GM10248 (cell line): ENCODE results near the gene VMP1.

Experiments used
- CTCF ChIA-PET: fragments of 300-600 bp; sonication (Branson Sonifier 250); formaldehyde crosslinking; extraction: SDS; loops from one replicate; lab custom pipeline; 2021; ENCODE audit warnings: antibody characterized with exemption; lab: Yijun Ruan, JAX
- POLR2A ChIA-PET: fragments of 350-650 bp; sonication (Branson Sonifier 250); formaldehyde crosslinking; extraction: SDS; loops from one replicate; lab custom pipeline; 2020; ENCODE audit warnings: antibody characterized with exemption; lab: Yijun Ruan, JAX
- DNase-seq: peaks from one replicate; pipeline ENCODE4 v3.0.0; 2012; ENCODE audit errors: extremely low spot score
- TF ChIP-seq, protein P1 (sequence below): IDR thresholded peaks from 2 replicates; pipeline ENCODE4 v1.5.1; 2012; ENCODE audit warnings: mild to moderate bottlenecking, low read depth; ENCODE audit errors: extremely low read depth, missing control alignments, control extremely low read depth

VMP1 gene

DNA sequence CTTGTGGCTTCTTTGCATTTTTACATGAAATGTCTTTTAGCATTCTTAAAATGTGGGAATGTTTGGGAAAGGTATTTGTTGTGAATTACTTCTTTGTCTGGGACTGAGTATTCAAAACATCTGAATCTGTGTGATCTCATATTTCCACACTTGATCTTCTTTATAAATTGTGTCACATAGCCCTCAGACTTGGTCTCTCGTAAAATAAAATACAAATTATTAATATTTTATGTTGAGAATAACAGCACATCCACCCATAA lies 103.4 kb downstream of the VMP1 start:
- DNase-seq = no peak
- ChIA-PET POLR2A (no interaction called here), CTCF (interaction anchor here (0.8 to 1.5 kb wide), 3 partner anchors 11 to 57 kb away, joined by 3 read pairs; no protein-coding TSS in a partner anchor)
- TF ChIP-seq, protein P1, sequence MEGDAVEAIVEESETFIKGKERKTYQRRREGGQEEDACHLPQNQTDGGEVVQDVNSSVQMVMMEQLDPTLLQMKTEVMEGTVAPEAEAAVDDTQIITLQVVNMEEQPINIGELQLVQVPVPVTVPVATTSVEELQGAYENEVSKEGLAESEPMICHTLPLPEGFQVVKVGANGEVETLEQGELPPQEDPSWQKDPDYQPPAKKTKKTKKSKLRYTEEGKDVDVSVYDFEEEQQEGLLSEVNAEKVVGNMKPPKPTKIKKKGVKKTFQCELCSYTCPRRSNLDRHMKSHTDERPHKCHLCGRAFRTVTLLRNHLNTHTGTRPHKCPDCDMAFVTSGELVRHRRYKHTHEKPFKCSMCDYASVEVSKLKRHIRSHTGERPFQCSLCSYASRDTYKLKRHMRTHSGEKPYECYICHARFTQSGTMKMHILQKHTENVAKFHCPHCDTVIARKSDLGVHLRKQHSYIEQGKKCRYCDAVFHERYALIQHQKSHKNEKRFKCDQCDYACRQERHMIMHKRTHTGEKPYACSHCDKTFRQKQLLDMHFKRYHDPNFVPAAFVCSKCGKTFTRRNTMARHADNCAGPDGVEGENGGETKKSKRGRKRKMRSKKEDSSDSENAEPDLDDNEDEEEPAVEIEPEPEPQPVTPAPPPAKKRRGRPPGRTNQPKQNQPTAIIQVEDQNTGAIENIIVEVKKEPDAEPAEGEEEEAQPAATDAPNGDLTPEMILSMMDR = no peak

DNA sequence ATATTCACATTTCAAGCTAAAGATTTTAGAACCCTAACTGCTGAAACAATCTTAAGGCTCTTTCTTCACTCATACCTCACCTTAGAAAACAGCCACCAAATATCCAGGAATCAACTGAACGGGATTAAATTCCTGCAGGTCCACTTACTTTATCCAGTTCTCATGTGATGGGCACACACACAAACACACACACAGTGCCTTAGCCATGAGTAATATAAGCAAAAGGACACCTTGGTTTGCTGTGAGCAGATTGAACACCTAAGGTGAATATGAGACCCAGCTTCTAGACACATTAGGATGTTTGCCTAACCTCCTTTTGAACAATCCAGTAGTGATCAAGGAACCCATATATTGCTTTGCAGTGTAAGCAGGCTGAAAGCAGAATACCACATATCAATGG lies 103.8 kb downstream of the VMP1 start:
- DNase-seq = no peak
- ChIA-PET POLR2A (no interaction called here), CTCF (interaction anchor here (0.8 to 1.5 kb wide), 3 partner anchors 10 to 58 kb away, joined by 3 read pairs; no protein-coding TSS in a partner anchor)
- TF ChIP-seq, protein P1 = no peak

DNA sequence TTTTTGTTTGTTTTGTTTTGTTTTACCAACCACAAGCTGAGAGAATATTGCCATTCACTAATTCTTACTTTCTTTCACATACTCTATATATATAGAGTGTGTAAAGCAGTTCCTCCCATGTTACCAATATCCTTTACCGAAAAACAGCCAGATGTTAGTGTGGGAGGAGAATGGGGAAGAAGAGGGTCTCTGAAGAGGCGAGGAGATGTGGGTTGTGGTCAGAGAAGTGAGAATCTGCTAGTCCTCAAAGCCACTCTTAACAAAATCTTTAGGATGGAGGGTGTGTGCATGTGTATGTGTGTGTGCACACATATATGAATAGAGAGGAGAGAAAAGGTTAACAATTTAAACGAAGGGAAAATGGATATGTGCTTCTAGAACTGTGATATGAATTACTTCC lies 104.7 kb downstream of the VMP1 start:
- ChIA-PET POLR2A (interaction anchor here (0.6 kb wide), 1 partner anchor 15 kb away, joined by 4 read pairs; no protein-coding TSS in a partner anchor), CTCF (interaction anchor here (1.5 kb wide), 1 partner anchor 26 kb away, joined by 3 read pairs; no protein-coding TSS in a partner anchor)
- TF ChIP-seq, protein P1 = no peak
- DNase-seq = peak; percentile 32

DNA sequence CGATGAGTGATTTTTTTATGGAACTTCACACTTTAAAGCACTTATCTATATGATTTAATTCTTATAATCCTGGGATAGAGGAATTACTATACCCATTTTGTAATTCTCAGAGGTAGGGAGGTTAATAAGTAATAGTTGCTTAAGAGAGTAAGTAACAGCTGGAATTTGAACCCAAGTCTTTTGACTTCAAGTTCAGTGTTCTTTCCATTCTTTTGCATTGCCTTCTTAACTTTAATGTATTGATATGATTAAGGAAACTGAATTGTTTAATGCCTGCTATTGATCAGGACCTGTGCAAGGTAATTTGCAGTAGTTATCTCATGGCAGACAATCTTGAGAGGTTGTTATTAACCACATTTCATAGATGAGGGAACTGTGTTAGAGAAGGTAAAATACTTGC lies 106.8 kb downstream of the VMP1 start:
- ChIA-PET POLR2A (no interaction called here), CTCF (interaction anchor here (0.9 to 2.0 kb wide), 6 partner anchors 10 to 222 kb away, joined by 3 to 9 read pairs (median 4); no protein-coding TSS in a partner anchor)
- DNase-seq = no peak
- TF ChIP-seq, protein P1 = no peak

DNA sequence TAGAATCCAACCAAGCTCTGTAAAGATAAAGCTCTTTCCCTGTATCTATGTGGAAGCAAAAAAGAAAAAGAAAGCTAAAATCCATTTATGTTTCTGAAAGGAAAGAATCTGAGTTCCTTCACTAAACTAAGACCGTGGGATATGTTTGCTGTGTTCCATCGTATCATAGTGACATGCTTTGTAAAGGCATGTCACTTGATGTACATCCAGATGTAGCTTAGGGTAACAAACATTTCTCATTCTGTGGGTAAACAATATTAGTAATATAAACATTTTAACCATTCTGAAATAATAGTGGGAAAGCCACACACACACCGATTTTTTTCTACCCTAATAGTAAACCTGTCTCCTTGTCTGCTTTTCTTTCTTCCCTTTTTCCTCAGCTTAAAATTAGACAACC lies 107.2 kb downstream of the VMP1 start:
- TF ChIP-seq, protein P1 = no peak
- ChIA-PET POLR2A (no interaction called here), CTCF (interaction anchor here (0.9 to 2.0 kb wide), 6 partner anchors 10 to 222 kb away, joined by 3 to 9 read pairs (median 4); no protein-coding TSS in a partner anchor)
- DNase-seq = no peak

DNA sequence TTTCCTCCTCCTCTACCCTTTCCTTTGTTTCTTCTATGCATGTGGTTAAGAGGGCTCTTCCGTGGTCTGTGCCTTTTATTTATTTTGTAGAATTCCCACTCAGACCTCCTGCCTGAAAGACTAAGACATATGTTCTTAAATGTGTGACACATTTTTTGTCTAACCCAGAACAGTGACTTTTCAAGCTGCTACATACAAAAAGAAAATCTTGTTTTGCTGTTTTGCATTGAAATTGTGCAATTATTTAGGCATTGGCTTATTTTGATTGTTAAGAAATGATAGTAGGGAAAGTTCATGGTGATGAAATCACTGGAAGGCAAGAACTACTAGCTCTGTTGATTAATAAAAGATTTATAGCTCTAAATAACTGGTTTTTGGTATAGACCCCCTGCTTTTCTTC lies 108.5 kb downstream of the VMP1 start:
- POLR2A ChIA-PET = no interaction called here
- CTCF ChIA-PET = interaction anchor here (0.9 to 1.5 kb wide), 2 partner anchors 10 to 12 kb away, joined by 3 to 5 read pairs; no protein-coding TSS in a partner anchor
- DNase-seq = no peak
- TF ChIP-seq, protein P1 = no peak
